OCI-LY1 (cell line): Measurements from ENCODE around the gene CAPN10.

Experiments used
- H2AFZ ChIP-seq: fragments of 200-600 bp; sonication (generic), shearing (Covaris generic); 2 replicates; pipeline ENCODE4 v1.6.0; 2014; ENCODE audit warnings: antibody characterized with exemption, mild to moderate bottlenecking, low read length
- H3F3A ChIP-seq: fragments of 200-600 bp; sonication (generic), shearing (Covaris generic); 2 replicates; pipeline ENCODE4 v1.6.0; 2014; ENCODE audit warnings: mild to moderate bottlenecking, antibody characterized with exemption, low read length, moderate library complexity; ENCODE audit not compliant: insufficient read depth
- H3K27ac ChIP-seq: fragments of 200-600 bp; sonication (generic); 2 replicates; pipeline ENCODE4 v1.5.1; 2014; ENCODE audit warnings: low read length, mixed run types, mild to moderate bottlenecking, low read depth; ENCODE audit not compliant: poor library complexity, severe bottlenecking
- H3K27me3 ChIP-seq: fragments of 200-600 bp; sonication (generic); 2 replicates; pipeline ENCODE4 v1.6.0; 2014; ENCODE audit warnings: antibody characterized with exemption, mild to moderate bottlenecking, low read length, moderate library complexity; ENCODE audit not compliant: insufficient read depth
- H3K36me3 ChIP-seq: fragments of 200-600 bp; sonication (generic); 2 replicates; pipeline ENCODE4 v1.6.1; 2014; ENCODE audit warnings: mild to moderate bottlenecking, antibody characterized with exemption, low read length, moderate library complexity, mixed read lengths; ENCODE audit not compliant: insufficient read depth
- H3K4me1 ChIP-seq: fragments of 200-600 bp; sonication (generic); 2 replicates; pipeline ENCODE4 v1.5.1; 2014; ENCODE audit warnings: mild to moderate bottlenecking, low read length, moderate library complexity; ENCODE audit not compliant: insufficient read depth, severe bottlenecking
- H3K4me2 ChIP-seq: fragments of 200-600 bp; sonication (generic), shearing (Covaris generic); 2 replicates; pipeline ENCODE4 v1.6.1; 2014; ENCODE audit warnings: low read length
- H3K4me3 ChIP-seq: fragments of 200-600 bp; sonication (generic); 2 replicates; pipeline ENCODE4 v1.5.1; 2014; ENCODE audit warnings: low read length, low read depth, mild to moderate bottlenecking, mixed read lengths; ENCODE audit not compliant: poor library complexity, severe bottlenecking
- H3K79me2 ChIP-seq: fragments of 200-600 bp; shearing (Covaris generic); 2 replicates; pipeline ENCODE4 v1.6.1; 2016; ENCODE audit warnings: mixed run types, low read length, mixed read lengths; ENCODE audit not compliant: insufficient read depth
- H3K9ac ChIP-seq: fragments of 200-600 bp; sonication (generic), shearing (Covaris generic); 2 replicates; pipeline ENCODE4 v1.6.1; 2014; ENCODE audit warnings: mild to moderate bottlenecking, low read length, mixed read lengths
- H3K9me2 ChIP-seq: fragments of 200-600 bp; sonication (generic), shearing (Covaris generic); 2 replicates; pipeline ENCODE4 v1.6.1; 2014; ENCODE audit warnings: low read depth, mild to moderate bottlenecking, low read length, mixed read lengths
- H3K9me3 ChIP-seq: fragments of 200-600 bp; shearing (Covaris generic); 2 replicates; pipeline ENCODE4 v1.6.1; 2014; ENCODE audit warnings: low read length, mixed read lengths
- H4K20me1 ChIP-seq: fragments of 200-600 bp; sonication (generic), shearing (Covaris generic); 2 replicates; pipeline ENCODE4 v1.6.0; 2016; ENCODE audit warnings: mild to moderate bottlenecking, low read length; ENCODE audit not compliant: insufficient read depth
- EZH2 ChIP-seq: fragments of 200-600 bp; sonication (generic), shearing (Covaris generic); IDR thresholded peaks from 2 replicates; pipeline ENCODE4 v1.8.0; 2017; ENCODE audit warnings: borderline replicate concordance, mixed run types, mild to moderate bottlenecking, antibody characterized with exemption, low read length, moderate library complexity, mixed read lengths
- TF ChIP-seq, protein P1 (sequence below): fragments of 200-600 bp; sonication (generic), shearing (Covaris generic); IDR thresholded peaks from 2 replicates; pipeline ENCODE4 v1.5.1; 2017; ENCODE audit warnings: mild to moderate bottlenecking, antibody characterized with exemption, low read length, moderate library complexity, mixed read lengths

The CAPN10 gene

DNA sequence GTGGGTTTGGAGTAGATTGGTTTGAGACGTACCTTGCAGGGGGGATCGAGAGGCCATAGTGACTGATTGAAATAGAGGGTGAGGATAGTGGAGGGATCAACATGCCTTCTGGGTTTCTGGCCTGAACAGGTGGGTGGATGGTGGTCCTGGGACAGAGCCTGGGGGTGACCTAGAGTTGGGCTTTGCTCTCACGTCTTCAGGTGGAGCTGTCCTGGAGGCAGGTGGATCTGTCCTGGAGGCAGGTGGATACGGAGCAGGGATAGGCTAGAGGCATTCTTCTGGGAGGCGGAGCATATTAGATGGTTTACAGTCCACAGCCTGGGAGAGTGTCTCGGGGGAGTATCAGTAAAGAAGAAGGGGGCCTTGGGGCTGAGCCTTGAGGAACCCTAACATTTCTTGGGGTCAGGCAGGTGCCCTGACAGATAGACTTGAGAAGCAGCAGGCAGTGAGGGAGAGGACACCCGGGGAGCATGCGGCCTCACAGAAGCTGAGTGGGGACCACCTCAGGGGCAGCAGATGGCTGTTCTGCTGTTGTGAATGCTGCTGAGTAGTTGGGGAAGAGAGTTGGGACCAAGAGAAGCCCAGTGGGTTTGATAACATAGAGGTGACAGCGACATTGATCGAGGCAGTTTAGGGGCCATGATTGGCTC, 1.6 kb downstream of the CAPN10 start:
- Histone ChIP-seq H3K4me3 (peak overlapping the region; percentile 71), H3K4me2 (peak overlapping the region; percentile 83), H3K9me3 (no peaks in the 10 kb centered on the region), H3F3A (no peaks in the 10 kb centered on the region), H3K27me3 (no peaks in the 10 kb centered on the region), H3K4me1 (peaks cover 40% of the 10 kb centered on the region), H4K20me1 (no peaks in the 10 kb centered on the region), H2AFZ (no peak overlapping the region), H3K36me3 (peaks cover 8% of the 10 kb centered on the region; the same call in 1 of the 2 replicates), H3K9me2 (no peaks in the 10 kb centered on the region), H3K27ac (no peak overlapping the region), H3K9ac (peak overlapping the region; percentile 80), H3K79me2 (peaks cover 6% of the 10 kb centered on the region; the same call in 1 of the 2 replicates)
- TF ChIP-seq EZH2, result no peak
- TF ChIP-seq, protein P1, sequence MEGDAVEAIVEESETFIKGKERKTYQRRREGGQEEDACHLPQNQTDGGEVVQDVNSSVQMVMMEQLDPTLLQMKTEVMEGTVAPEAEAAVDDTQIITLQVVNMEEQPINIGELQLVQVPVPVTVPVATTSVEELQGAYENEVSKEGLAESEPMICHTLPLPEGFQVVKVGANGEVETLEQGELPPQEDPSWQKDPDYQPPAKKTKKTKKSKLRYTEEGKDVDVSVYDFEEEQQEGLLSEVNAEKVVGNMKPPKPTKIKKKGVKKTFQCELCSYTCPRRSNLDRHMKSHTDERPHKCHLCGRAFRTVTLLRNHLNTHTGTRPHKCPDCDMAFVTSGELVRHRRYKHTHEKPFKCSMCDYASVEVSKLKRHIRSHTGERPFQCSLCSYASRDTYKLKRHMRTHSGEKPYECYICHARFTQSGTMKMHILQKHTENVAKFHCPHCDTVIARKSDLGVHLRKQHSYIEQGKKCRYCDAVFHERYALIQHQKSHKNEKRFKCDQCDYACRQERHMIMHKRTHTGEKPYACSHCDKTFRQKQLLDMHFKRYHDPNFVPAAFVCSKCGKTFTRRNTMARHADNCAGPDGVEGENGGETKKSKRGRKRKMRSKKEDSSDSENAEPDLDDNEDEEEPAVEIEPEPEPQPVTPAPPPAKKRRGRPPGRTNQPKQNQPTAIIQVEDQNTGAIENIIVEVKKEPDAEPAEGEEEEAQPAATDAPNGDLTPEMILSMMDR, result no peak

DNA sequence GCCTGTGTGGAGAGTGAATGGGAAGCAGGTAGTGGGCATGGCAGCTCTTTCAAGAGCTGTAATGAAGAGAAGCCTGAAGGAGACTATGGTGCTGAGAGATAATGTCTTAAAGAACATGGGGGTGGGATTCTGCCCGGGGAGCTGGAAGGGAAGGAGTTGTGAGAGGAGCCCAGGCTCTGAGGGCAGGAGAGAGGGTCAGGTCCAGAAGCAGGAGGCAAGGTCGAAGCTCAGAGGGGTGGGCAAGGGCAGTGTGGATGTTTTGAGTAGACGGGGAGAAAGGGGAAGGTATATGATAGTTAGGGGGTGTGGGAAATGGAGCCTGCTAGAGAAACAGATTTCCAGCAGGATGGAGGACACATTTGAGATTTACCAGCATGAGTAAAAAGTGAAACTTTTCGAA, 2.1 kb downstream of the CAPN10 start:
- peaks cover 37% of the 10 kb centered on the region for H3K4me1 ChIP-seq
- no peaks in the 10 kb centered on the region for H3K9me2 ChIP-seq
- peaks cover 8% of the 10 kb centered on the region; the same call in 1 of the 2 replicates for H3K36me3 ChIP-seq
- peak overlapping the region; percentile 71 for H3K4me3 ChIP-seq
- H3K27me3 ChIP-seq, result no peaks in the 10 kb centered on the region
- H4K20me1 ChIP-seq, result no peaks in the 10 kb centered on the region
- no peaks in the 10 kb centered on the region for H3F3A ChIP-seq
- H3K27ac ChIP-seq, result no peak overlapping the region
- H3K79me2 ChIP-seq, result peaks cover 6% of the 10 kb centered on the region; the same call in 1 of the 2 replicates
- H3K9me3 ChIP-seq, result no peaks in the 10 kb centered on the region
- peak overlapping the region; percentile 83; the same call in 1 of the 2 replicates for H3K4me2 ChIP-seq
- H3K9ac ChIP-seq, result no peak overlapping the region
- H2AFZ ChIP-seq, result no peak overlapping the region
- TF ChIP-seq, protein P1, result no peak
- no peak for TF ChIP-seq EZH2

DNA sequence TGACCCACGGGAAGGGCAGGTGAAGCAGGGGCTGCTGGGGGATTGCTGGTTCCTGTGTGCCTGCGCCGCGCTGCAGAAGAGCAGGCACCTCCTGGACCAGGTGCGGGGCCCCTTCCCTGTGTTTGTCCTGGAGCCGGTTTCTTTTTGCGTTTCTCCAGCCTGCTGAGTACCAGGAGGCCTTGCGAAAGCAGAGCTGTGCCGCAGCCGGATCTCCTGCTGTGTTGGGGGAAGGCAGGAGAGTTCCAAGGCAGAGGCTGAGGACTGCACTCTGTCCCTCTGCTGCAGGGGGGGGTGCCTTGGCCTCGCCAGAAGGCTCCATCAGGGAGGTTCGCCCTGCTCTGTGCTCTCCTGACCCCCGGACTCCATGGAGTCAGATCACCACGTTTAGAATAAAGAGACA, 2.8 kb downstream of the CAPN10 start:
- Histone ChIP-seq H3K27ac (no peak overlapping the region), H3K36me3 (peaks cover 8% of the 10 kb centered on the region; the same call in 1 of the 2 replicates), H3K79me2 (peaks cover 6% of the 10 kb centered on the region; the same call in 1 of the 2 replicates), H2AFZ (no peak overlapping the region), H3K27me3 (no peaks in the 10 kb centered on the region), H3K9me2 (no peaks in the 10 kb centered on the region), H3K9me3 (no peaks in the 10 kb centered on the region), H3K4me1 (peaks cover 30% of the 10 kb centered on the region), H3K9ac (no peak overlapping the region), H3K4me3 (no peak overlapping the region), H4K20me1 (no peaks in the 10 kb centered on the region), H3F3A (no peaks in the 10 kb centered on the region), H3K4me2 (no peak overlapping the region)
- TF ChIP-seq EZH2, result no peak
- TF ChIP-seq, protein P1, result no peak
